Measurements from ENCODE around the gene KANSL1L.

Gene KANSL1L

GRCh38 chr2:210174086-210174485, 2.9 kb upstream of the KANSL1L start:
- no peak for TF ChIP-seq CTCF (IDR thresholded peaks at IDR 0.05; ENCODE audit: insufficient read depth, missing control alignments)
- no peak for DNase-seq (ENCODE audit: insufficient read length, low spot score)
- peak; percentile 6 for FAIRE-seq

GRCh38 chr2:210172219-210172575, 988 bp upstream of the KANSL1L start:
- FAIRE-seq (no peak), DNase-seq (ENCODE audit: insufficient read length, low spot score) (no peak)
- no peak for TF ChIP-seq CTCF (IDR thresholded peaks at IDR 0.05; ENCODE audit: insufficient read depth, missing control alignments)

GRCh38 chr2:210170446-210171303, 534 bp downstream of the KANSL1L start:
- no peak for DNase-seq (ENCODE audit: insufficient read length, low spot score)
- no peak for TF ChIP-seq CTCF (IDR thresholded peaks at IDR 0.05; ENCODE audit: insufficient read depth, missing control alignments)
- no peak for FAIRE-seq

GRCh38 chr2:210170196-210170445, 1.1 kb downstream of the KANSL1L start:
- DNase-seq (ENCODE audit: insufficient read length, low spot score), result no peak
- FAIRE-seq, result peak; percentile 41
- no peak for TF ChIP-seq CTCF (IDR thresholded peaks at IDR 0.05; ENCODE audit: insufficient read depth, missing control alignments)

GRCh38 chr2:210169516-210170195, 1.6 kb downstream of the KANSL1L start:
- peak; percentile 44 for FAIRE-seq
- TF ChIP-seq CTCF (IDR thresholded peaks at IDR 0.05; ENCODE audit: insufficient read depth, missing control alignments), result no peak
- DNase-seq (ENCODE audit: insufficient read length, low spot score), result no peak

GRCh38 chr2:210167227-210167626, 4.0 kb downstream of the KANSL1L start:
- DNase-seq (ENCODE audit: insufficient read length, low spot score) (no peak), FAIRE-seq (peak; percentile 46)
- TF ChIP-seq CTCF (IDR thresholded peaks at IDR 0.05; ENCODE audit: insufficient read depth, missing control alignments), result no peak
